SK-MEL-5 (cell line): ENCODE data around the gene CDK5R1. TPM values are rescaled to one million over a fixed set of nuclear protein-coding genes. Genes with fewer than 3 reads are reported as not detected.

Source experiments
- DNase-seq: peaks from one replicate; pipeline ENCODE4 v3.0.0-alpha.2; 2016; ENCODE audit warnings: low read depth, low spot score
- in situ Hi-C: cut with HindIII; loops from 2 replicates; pipeline ENCODE4 v1.10.0; 2016; ENCODE audit warnings: low sequenced_read_pairs, high pct_unique_total_duplicates, low pct_unique_long_range_greater_than_20kb
- total RNA-seq: library from RNA; depleted of rRNA; stranded (reverse); fragments of >200 nt; shearing (Covaris generic); gene quantifications from 2 replicates; pipeline ENCODE4 v1.2.3, GENCODE V29; 2014

The CDK5R1 gene
- total RNA-seq, 1 experiment from 2014 or later, result 18.0 TPM

DNA sequence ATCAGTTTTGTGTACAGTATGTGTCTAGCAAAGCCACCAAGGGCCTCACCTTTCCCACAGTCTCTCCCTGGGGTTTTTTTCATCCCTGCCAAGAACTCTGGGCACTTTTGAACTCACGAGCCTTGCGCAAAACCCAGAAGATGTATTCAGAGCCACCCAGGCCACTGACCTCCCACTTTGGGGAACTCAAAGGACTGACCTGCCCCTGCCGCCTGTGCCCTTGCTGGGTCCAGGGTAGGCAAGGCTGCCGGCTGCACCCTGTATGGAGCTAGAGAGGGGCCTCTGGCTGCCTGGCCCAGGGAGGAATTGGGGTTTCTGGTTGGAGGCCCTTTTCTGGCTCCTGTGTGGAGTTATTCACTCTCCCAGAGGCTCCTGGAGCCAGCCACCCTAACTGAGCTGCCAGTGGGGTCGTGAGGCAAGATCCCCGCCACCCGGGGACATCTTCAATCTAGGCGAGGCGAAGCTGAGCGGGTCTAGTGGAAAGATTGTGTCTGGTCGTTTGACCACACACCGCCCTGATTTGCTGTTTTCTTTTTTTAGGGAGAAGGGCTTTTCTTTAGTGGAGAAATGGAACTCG lies 1.9 kb downstream of the CDK5R1 start:
- in situ Hi-C loops, result no loop called here

DNA sequence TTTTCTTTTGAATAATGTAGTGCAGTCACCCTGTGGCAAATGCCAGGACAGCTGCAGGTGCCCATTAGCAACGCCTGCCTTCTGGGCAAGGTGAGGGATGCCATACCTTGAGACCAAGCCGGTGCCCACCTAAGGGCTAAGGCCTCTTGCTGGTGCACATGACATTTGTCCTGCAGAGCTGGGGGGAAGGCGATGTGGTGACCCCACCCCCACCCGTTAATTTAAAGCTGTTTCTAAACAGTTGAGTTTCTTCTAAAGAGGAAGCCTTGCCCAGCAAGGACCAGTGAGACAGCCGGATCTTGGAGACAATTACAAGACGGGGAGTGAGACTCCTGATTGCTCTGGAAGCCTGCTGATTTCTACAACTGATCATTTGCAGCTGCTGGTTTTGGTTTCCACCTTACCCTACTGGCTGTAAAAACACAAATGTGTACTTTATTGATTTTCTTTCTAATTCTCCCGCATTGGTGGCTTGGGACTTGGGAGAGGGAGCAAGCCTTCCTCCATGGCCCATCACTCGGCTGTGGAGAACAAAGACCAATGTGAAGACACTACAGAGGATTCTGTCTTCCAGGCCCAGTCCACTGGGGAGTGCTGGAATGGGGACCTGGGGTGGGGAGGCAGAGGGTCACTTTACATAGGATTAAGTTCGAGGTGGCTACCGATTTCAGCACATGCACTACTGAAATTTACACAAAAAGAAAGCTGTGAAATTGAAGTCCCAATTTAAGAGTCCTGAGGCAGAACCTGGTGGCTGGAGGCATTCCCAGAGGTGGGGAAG lies 2.7 kb downstream of the CDK5R1 start:
- no peak for DNase-seq
- in situ Hi-C loops, result no loop called here

More for the DNA sequence above, 1.9 kb downstream of the CDK5R1 start:
- DNase-seq, result no peak

DNA sequence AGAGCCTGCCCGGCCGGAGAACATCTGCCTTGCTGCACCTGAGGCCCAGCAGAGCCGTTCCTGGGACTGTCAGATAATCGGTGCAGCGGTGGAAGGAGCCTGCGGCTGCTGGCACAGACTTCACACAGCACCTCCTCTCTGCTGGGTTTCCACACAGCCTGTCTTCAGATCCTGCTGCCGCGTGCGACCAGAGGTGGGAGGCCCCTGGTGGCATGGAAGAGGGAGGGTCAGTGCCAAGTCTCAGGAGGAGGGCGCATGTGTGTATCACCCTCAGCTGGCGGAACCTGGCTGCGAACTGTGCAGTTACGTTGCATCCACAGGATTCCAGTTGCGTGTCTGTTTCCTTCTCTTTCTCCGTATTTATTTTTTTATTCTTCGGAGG lies 3.3 kb downstream of the CDK5R1 start:
- peak; percentile 63 for DNase-seq
- in situ Hi-C loops, result no loop called here

DNA sequence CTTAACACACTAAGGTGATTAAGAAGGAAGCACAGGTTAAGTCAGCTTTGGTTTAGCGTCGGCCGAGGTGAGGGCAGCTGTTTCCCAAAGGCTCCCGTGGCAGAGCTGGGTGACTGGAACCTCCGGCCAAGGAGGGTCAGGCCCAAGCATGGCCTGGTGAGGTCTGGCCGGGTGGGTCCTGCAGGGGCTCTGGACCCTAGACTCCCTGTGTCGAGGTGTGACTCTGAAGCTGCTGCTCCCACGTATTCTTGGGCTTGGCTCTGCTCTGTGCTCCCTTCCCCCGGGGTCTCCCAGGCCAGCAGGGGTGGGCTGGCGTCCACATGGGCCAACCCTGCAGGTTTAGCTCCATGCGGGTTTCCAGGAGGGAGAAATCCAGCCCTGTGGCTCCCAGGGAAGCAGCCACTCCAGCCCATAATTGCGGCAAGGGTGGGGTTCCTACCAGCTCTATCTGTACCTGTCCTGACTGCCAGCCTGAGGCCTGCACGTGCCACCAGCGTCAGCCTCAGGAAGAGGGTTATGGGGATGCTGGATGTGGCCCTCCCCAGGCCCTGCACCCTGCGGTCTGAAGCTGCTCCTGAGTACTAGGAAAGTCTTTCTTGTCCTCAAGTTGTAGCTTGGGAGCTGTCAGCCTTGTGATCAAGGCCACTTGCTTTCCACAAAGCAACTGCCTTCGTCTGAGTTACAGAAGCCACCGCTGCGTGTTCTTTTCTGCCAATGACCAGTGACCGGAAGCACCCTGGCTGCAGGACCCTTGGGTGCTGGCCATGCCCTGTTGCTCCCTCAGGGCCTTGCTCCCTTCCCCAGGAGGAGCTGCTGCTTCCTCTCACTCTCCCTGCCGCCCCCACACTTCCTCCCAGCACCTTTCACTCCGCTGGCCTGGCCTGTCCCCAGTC lies 4.8 kb downstream of the CDK5R1 start:
- DNase-seq, result peak; percentile 33
- in situ Hi-C loops, result no loop called here

DNA sequence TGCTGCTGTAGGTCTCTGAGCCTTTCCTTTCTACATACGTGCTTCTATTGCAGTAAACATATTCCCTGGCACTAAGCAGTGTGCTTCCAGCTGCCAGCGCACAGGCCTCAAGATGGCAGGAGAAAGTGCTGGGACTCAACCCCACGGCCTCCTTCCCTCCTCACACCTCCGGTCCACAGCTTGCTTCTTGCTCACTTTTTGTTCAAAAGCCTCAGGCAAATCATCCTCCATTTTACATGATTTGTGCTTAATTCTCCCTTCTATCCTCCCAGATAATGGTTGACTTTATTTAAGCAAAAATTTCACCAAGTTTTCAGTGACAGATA lies 5.4 kb downstream of the CDK5R1 start:
- in situ Hi-C loops, result no loop called here
- DNase-seq, result no peak

DNA sequence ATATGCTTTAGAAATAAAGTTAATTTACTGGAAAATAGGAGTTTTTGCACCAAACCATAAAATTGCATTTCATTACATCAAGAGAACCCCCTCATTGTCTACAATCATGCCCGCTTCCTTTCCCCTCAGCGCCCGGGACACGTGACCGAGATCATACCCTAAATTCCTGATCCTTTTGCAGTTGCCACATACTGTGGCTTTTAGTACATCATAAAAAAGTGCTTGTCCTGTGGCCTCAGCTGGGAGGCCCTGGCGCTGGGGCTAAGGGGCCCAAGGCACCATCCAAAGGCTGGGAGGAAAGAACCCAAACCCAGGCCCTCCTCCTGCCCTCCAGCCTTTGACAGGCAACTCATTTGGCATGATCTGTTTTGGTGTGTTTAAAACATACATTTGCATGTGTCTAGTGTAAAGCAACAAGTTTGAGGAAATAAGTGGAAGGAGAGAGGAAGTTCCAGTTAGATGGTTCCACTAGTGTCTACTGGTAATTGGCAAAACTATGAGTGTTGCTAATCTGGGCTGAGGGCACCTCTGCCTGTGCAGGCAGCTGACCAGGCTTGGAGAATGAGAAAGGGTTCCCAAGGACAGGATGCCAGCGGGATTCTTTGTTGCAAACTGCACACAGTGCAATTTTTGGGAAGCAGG lies 6.0 kb downstream of the CDK5R1 start:
- DNase-seq, result peak; percentile 47
- in situ Hi-C loops, result no loop called here

DNA sequence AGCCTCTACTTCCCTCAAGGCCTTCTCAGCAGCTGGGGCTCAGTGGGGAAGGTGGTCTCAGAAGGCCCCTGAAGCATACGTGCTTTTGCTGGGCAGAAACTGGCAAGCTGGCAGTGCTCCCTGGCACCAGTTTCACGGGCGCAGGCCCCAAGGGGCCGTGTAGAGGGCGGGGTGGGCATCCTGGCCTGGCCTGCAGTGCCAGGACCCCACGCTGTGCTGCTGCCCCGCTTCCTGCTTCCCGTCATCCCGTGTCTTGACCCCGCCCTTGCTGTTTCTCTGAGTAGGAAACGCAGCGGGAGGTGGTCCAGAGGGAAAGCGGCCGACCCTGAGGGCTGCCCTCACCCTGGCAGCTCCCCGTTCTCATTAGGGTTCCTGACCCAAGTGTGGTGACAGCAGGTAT lies 6.8 kb downstream of the CDK5R1 start:
- DNase-seq, result no peak
- in situ Hi-C loops, result no loop called here

DNA sequence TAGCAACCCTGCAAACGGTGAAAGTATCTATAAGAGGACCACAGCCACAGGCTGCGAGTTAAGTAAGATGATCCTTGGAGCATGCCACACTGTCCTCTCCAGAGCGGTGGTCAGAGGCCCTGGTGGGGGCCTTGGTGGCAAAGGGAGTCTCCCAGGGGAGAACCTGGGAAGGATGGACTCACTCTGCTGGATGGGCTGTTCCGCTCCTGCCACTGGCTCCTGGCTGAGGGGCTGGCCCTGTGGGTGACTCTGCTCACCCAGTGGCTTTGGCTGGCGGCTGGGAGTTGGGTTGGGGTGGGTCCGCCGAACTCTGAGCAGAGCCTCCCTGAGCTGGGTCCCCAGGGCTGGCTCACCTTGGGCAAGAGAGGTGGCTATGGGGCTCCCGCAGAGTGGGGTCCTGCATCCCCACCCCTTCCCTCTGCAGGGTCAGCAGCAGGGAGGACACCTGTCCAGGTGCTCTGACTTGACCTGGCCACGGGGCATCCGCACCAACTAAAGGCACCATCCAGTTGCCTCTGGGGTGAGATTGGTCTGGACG lies 7.3 kb downstream of the CDK5R1 start:
- in situ Hi-C loops, result no loop called here
- no peak for DNase-seq

DNA sequence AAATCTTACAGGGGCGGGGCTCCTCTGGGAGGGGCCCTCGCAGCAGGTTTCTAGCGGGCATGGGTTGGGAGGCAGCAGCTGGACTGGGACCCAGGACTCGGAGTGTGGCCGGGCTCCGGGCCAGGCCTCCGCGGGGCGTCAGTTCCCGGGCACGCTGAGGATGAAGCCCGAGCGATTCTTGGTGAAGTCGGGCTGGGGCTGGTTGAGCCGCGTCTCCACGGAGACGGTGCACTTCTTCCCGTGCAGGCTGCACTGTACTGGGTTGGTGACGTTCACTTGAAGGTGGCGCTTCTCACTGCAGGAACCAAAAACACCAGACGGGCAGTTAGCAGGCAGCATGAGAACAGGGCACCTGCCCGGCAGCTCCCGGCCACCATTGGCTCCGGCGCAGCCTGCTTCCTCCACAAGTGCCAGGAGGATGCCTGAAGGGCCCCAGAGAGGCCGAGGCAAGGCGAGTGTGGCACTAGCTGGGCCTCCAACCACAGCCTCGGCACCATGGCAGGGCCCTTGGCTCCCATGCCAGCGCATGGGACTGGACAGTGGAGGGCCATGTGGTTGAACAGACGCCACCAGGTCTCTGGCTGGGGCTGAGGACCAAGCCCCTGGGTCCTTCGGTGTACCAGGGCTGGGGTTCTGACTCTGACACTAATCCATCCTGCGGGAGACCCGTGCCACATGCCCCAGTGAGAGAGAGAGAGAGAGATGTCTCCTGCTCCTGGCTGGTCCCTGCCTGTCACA lies 8.0 kb downstream of the CDK5R1 start:
- DNase-seq, result no peak
- in situ Hi-C loops, result no loop called here

DNA sequence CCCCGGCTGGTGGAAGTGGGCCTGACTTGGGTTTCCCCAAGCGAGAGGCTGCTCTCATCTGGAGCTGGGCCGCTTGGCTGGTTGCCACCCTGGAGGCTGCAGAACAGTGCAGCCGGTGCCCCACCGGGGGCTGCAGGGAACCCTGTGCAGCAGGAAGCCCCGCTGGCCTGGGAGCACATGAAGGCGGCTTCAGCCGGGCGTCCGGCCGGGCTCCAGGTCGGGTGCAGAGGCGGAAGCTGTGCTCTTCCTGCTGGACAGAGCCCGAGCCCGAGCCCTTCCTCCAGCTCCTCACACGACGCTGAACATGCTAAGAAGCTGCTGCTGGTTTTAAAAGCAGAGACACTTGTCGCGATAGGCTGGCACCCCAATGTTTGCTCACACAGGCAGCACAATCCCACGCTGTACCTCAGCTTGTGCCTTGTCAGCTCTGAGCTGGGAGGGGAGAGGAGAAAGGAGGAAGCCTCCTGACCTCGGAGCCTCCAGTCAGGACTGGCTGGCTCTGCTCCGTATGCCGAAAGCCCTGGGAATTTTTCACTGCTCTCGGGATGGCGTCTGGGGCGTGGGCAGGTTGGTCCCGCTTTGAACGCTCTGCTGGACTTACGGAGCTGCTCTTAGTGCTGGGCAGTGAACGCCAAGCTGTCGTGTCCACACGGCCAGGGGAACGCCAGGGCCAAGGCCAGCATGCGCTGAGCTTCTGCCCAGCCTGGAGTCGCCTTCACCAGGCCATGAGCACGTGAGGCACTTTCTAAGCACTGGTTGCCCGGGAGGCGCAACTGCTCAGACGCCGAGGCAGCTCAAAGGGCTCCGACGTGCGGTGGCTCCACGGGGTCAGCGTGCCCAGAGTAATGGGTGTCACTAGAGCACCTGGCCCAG lies 8.8 kb downstream of the CDK5R1 start:
- DNase-seq, result no peak
- in situ Hi-C loops, result no loop called here

DNA sequence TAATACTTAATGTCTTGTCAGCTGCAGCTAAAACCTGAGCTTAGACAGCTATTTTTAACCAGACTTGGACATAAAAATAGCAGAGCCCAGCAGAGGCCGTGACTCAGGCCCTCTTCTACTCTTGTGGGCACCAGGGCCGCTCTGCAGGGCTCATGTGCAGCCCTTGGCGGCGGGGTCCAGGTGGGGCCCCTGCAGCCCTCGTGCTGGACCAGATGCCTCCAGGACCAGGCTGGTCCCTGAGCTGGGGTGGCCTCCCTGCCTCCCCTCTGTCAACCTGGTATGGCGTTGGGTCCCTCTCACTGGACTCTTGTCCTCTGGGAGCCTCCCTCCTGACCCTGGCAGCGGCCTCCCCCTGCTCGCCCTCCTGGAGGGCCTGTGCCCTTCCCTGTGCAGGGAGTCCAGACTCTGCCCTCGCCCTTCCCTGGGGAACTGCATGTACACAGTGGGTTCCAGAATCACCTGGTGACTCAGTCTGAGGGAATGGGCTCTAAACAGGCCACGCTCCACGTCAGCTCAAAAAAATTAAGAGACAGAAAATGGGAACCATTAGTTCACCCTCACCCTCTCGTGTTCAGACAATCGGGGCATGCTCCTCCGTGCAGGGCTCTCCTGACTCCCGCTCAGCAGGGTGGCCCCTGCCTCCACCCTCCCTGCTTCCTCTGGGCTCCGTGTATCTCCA lies 9.7 kb downstream of the CDK5R1 start:
- in situ Hi-C loops, result no loop called here
- no peak for DNase-seq

DNA sequence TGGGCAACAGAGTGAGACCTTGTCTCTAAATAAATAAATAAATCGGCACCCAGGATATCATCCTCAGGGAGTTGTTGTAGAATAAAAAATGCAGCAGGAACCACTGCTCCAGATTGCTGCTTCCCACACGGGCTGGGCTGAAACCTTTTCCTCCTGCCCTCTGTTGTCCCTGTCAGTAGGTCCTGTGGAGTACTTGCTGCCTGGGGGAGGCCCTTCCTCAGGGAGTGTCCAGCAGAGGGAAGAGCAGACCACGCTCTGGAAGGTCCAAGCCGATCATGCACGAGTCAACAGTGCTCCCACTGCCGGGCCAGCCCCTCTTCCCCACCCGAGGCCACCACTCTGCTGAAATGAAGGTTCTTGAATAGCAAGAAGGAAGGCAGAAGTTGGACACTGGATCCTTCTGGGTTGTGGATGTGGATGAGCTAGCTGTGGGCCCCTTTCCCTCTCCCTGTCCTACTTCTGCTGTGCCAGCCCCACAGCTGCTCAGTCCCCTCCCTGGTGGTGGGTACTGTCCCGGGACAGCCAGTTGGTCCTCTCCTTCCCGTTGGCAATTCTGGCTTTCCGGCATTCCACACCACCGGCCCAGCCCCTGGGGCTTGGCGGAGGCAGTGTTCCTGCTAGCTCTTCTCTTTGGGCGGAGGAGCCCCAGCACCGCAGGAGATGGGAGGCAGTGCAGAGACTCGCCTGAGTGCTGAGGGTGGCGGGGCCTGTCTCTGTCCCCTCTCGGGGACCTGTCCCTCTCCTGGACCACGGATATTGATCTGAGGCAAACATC lies 10.8 kb downstream of the CDK5R1 start:
- in situ Hi-C loops, result no loop called here
- peak; percentile 62 for DNase-seq

DNA sequence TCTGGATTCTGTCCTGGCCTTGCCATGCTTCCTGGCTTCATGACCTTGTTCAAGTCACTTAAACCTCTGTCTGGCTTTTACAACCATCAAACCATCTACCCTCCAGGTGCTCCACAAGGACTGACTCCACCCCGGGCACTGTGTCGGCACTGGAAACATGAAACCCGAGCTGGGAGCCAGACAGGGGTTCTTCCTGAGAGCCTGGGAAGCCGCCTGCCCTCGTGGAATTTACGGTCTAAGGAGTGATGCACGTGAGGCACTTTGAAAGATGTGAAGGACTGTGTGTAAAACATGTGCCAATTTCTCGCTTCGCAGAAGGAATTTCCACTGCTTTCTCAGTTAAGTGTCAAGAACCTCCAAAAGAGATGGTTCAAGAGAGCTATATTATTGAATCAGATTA lies 11.6 kb downstream of the CDK5R1 start:
- no peak for DNase-seq
- in situ Hi-C loops, result no loop called here

DNA sequence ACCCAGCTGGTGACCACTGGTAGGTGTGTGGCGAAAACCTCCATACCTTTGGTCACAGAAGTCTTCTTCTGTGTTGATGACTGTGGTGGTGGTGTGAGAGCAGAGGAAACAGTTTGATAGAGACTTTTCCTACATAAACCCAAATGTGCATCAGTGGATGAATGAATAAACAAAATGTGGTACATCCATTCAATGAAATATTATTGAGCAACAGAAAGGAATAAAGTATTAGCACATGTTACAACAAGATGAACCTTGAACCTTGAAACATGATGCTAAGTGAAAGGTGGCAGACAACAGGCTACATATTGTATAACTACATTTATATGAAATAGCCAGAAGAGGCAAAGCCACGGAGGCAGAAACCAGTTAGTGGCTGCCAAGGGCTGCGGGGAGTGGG lies 15.2 kb downstream of the CDK5R1 start:
- in situ Hi-C loops, result no loop called here
- no peak for DNase-seq

DNA sequence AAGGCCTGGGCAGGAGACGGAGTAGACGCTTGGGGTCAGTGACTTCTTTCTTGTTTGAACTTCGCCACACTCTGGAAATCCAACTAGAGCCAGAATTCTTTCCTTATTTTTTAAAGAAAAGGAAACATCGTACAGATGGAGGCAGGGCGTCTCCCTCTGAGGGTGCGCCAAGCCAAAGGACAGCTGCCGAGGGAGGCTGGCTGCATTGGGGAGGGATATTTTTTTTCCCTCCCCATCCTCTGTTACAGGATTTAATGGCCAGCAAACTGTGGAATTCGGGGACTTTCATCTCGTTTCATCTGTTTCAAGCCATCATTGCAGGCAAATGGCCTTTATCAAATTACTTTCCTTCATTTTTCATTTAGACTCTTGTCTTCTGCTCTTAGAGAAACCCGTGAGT lies 15.9 kb downstream of the CDK5R1 start:
- no peak for DNase-seq
- in situ Hi-C loops, result no loop called here
